HG02759 (cell line): ENCODE data around the gene KLRC2.
"Not testable (repeated sequence)": the region's sequence is repeated elsewhere in the genome, so short reads cannot be mapped to it uniquely, and the experiment has no call there.

Experiments used
- ATAC-seq: cut with Tn5 transposase; IDR thresholded peaks from one replicate; pipeline ENCODE4 v1.9.1; 2021; ENCODE audit warnings: mild to moderate bottlenecking, moderate library complexity; ENCODE audit not compliant: unreplicated experiment

KLRC2 gene

GRCh38 chr12:10435816-10436215 lies at the start of gene KLRC2:
KLRC2 (minus strand) TSS chr12:10436010; CDS start chr12:10435986, 24 bp downstream.
- not testable (repeated sequence) for ATAC-seq

GRCh38 chr12:10481901-10482300 lies 46.1 kb upstream of the KLRC2 start:
- ATAC-seq, result not testable (repeated sequence)

GRCh38 chr12:10472808-10473207 lies 37.0 kb upstream of the KLRC2 start:
- not testable (repeated sequence) for ATAC-seq

GRCh38 chr12:10469701-10470100 lies 33.9 kb upstream of the KLRC2 start:
- no peak for ATAC-seq

- no peak for ATAC-seq
Measured at GRCh38 chr12:10466311-10466710, 30.5 kb upstream of the KLRC2 start.

- ATAC-seq, result no peak
Measured at GRCh38 chr12:10457760-10458159, 21.9 kb upstream of the KLRC2 start.

GRCh38 chr12:10456856-10457255 lies 21.0 kb upstream of the KLRC2 start:
- no peak for ATAC-seq

GRCh38 chr12:10455766-10456165 lies 20.0 kb upstream of the KLRC2 start:
- no peak for ATAC-seq

- ATAC-seq, result no peak
Measured at GRCh38 chr12:10454531-10454930, 18.7 kb upstream of the KLRC2 start.

GRCh38 chr12:10453156-10453555 lies 17.3 kb upstream of the KLRC2 start, which contains the start of gene KLRC1:
KLRC1 (minus strand) TSS chr12:10453377; CDS start chr12:10451156, 2,221 bp downstream.
- ATAC-seq, result no peak

- no peak for ATAC-seq
Measured at GRCh38 chr12:10448236-10448635, 12.4 kb upstream of the KLRC2 start.

- ATAC-seq, result not testable (repeated sequence)
Measured at GRCh38 chr12:10446052-10446451, 10.2 kb upstream of the KLRC2 start.

- not testable (repeated sequence) for ATAC-seq
Measured at GRCh38 chr12:10441144-10441543, 5.3 kb upstream of the KLRC2 start.

GRCh38 chr12:10439608-10440274 lies 3.9 kb upstream of the KLRC2 start:
- ATAC-seq, result not testable (repeated sequence)

- ATAC-seq, result not testable (repeated sequence)
Measured at GRCh38 chr12:10437601-10438000, 1.8 kb upstream of the KLRC2 start.

GRCh38 chr12:10430623-10431022 lies 5.2 kb downstream of the KLRC2 start:
- not testable (repeated sequence) for ATAC-seq

- ATAC-seq, result not testable (repeated sequence)
Measured at GRCh38 chr12:10425938-10426337, 9.9 kb downstream of the KLRC2 start.

GRCh38 chr12:10424260-10424899 lies 11.4 kb downstream of the KLRC2 start:
- not testable (repeated sequence) for ATAC-seq

GRCh38 chr12:10422159-10422558 lies 13.7 kb downstream of the KLRC2 start:
- ATAC-seq, result not testable (repeated sequence)

- ATAC-seq, result not testable (repeated sequence)
Measured at GRCh38 chr12:10420334-10420733, 15.5 kb downstream of the KLRC2 start, which contains the start of gene KLRC3. KLRC3 (minus strand) TSS chr12:10420595; CDS start chr12:10420550, 45 bp downstream.

GRCh38 chr12:10409392-10409791 lies 26.4 kb downstream of the KLRC2 start, which contains the start of gene KLRC4:
KLRC4 (minus strand) TSS chr12:10409757; CDS start chr12:10409575, 182 bp downstream.
- no peak for ATAC-seq

GRCh38 chr12:10408842-10409241 lies 27.0 kb downstream of the KLRC2 start:
- no peak for ATAC-seq
